Muscle of arm (tissue), 12 donors: ENCODE data around the gene LHX5. TPM values are rescaled to one million over a fixed set of nuclear protein-coding genes. Genes with fewer than 3 reads are reported as not detected.

ENCODE experiments used
- DNase-seq: peaks from one replicate; pipeline ENCODE4 v3.0.0-alpha.2; 2013
- polyA plus RNA-seq, 12 donors: library from polyadenylated mRNA; unstranded; fragments of 120-200 nt; gene quantifications; one replicate each; pipeline ENCODE4 v1.2.1, GENCODE V29; 2013; ENCODE audit not compliant: insufficient read length in 12 of 12

LHX5 gene
- polyA plus RNA-seq, 12 donors, result not detected

GRCh38 chr12:113466454-113467141, 5.1 kb downstream of the LHX5 start:
- no peak for DNase-seq

GRCh38 chr12:113465808-113466453, 5.7 kb downstream of the LHX5 start:
- DNase-seq, result no peak

- DNase-seq, result no peak
These were observed 6.6 kb downstream of the LHX5 start for GRCh38 chr12:113464852-113465719.

- no peak for DNase-seq
These were observed 7.3 kb downstream of the LHX5 start for GRCh38 chr12:113464452-113464775.

- no peak for DNase-seq
These were observed 7.8 kb downstream of the LHX5 start for GRCh38 chr12:113463746-113464451.

- no peak for DNase-seq
These were observed 8.5 kb downstream of the LHX5 start for GRCh38 chr12:113462998-113463745.

GRCh38 chr12:113462117-113462774, 9.4 kb downstream of the LHX5 start:
- peak; percentile 70 for DNase-seq

- DNase-seq, result no peak
These were observed 10.0 kb downstream of the LHX5 start for GRCh38 chr12:113461666-113462065.

- DNase-seq, result no peak
These were observed 11.7 kb downstream of the LHX5 start for GRCh38 chr12:113459981-113460380.

GRCh38 chr12:113457710-113458109, 14.0 kb downstream of the LHX5 start:
- no peak for DNase-seq

GRCh38 chr12:113457185-113457584, 14.5 kb downstream of the LHX5 start:
- no peak for DNase-seq

- no peak for DNase-seq
These were observed 14.9 kb downstream of the LHX5 start for GRCh38 chr12:113456761-113457160.

- DNase-seq, result no peak
These were observed 15.5 kb downstream of the LHX5 start for GRCh38 chr12:113456199-113456598.

GRCh38 chr12:113453330-113453729, 18.3 kb downstream of the LHX5 start:
- no peak for DNase-seq

GRCh38 chr12:113452458-113452857, 19.2 kb downstream of the LHX5 start:
- no peak for DNase-seq

- DNase-seq, result no peak
These were observed 21.8 kb downstream of the LHX5 start for GRCh38 chr12:113449839-113450238.

- DNase-seq, result no peak
These were observed 22.4 kb downstream of the LHX5 start for GRCh38 chr12:113449299-113449698.

GRCh38 chr12:113448873-113449272, 22.8 kb downstream of the LHX5 start:
- no peak for DNase-seq

- no peak for DNase-seq
These were observed 26.0 kb downstream of the LHX5 start for GRCh38 chr12:113445544-113446171.

- no peak for DNase-seq
These were observed 28.6 kb downstream of the LHX5 start for GRCh38 chr12:113443030-113443539.
